Endothelial cell of umbilical vein (primary cell): ENCODE data around the gene TOMM20L. TPM values are rescaled to one million over a fixed set of nuclear protein-coding genes. Genes with fewer than 3 reads are reported as not detected.

Experiments used
- BruUV-seq: library from RNA; stranded (reverse); fragments of 400-500 nt; replicated peaks from 2 replicates; lab custom pipeline; 2021; lab: Mats Ljungman, UMichigan
- CTCF ChIA-PET: fragments of 300-600, 350-600 bp; sonication (Branson Sonifier 250); formaldehyde crosslinking; loops from one replicate; lab custom pipeline; 2021; ENCODE audit warnings: antibody characterized with exemption, inconsistent platforms; lab: Charles Lee
- POLR2A ChIA-PET: fragments of 300-600, 350-600 bp; sonication (Branson Sonifier 250); formaldehyde crosslinking; loops from one replicate; lab custom pipeline; 2021; ENCODE audit warnings: antibody characterized with exemption, inconsistent platforms; lab: Charles Lee
- DNase-seq: peaks from one replicate; pipeline ENCODE4 v3.0.0-alpha.2; 2011; ENCODE audit warnings: low read depth, low spot score
- FAIRE-seq: peaks from 2 replicates; lab custom pipeline; 2011; peaks lifted over from hg19 to GRCh38; lab: Jason Lieb, UNC
- H2AFZ ChIP-seq: 2 replicates; pipeline ENCODE4 v1.6.0; 2012; ENCODE audit warnings: low read depth, low read length, control low read depth, inconsistent platforms
- H3K27ac ChIP-seq: 2 replicates; pipeline ENCODE4 v1.5.1; 2011; ENCODE audit warnings: low read depth, mild to moderate bottlenecking, control low read depth, low read length, moderate library complexity; ENCODE audit not compliant: insufficient read depth
- H3K27me3 ChIP-seq, 2 experiments: 2 replicates each; pipeline versions ENCODE4 v1.6.0 to v1.6.1; 2011; ENCODE audit warnings: low read length in 2 of 2, mixed read lengths in 1 of 2; ENCODE audit not compliant: control insufficient read depth in 2 of 2, insufficient read depth in 2 of 2
- H3K36me3 ChIP-seq, 2 experiments: 2 replicates in 1 of 2; 3 replicates in 1 of 2; pipeline ENCODE4 v1.5.1; 2011; ENCODE audit warnings: low read length in 2 of 2, mild to moderate bottlenecking in 1 of 2, moderate library complexity in 1 of 2; ENCODE audit not compliant: control insufficient read depth in 2 of 2, insufficient read depth in 2 of 2; ENCODE audit errors: extremely low read depth in 1 of 2
- H3K4me1 ChIP-seq: 3 replicates; pipeline ENCODE4 v1.5.1; 2011; ENCODE audit warnings: mild to moderate bottlenecking, low read length; ENCODE audit not compliant: control insufficient read depth, insufficient read depth; ENCODE audit errors: extremely low read depth
- H3K4me2 ChIP-seq: 2 replicates; pipeline ENCODE4 v1.6.1; 2011; ENCODE audit warnings: low read length, control low read depth, mixed read lengths; ENCODE audit not compliant: insufficient read depth
- H3K4me3 ChIP-seq, 3 experiments: fragments of 200-600 bp in 1 of 3; sonication (generic), shearing (Covaris generic) in 1 of 3; replicated peaks in 1 of 3; 2 replicates each; pipeline ENCODE4 v1.5.1; 2011 to 2016; ENCODE audit warnings: control low read depth in 3 of 3, low read length in 3 of 3, mild to moderate bottlenecking in 2 of 3, inconsistent platforms in 1 of 3, low read depth in 1 of 3, moderate library complexity in 1 of 3; ENCODE audit not compliant: insufficient read depth in 1 of 3
- H3K79me2 ChIP-seq: 2 replicates; pipeline ENCODE4 v1.6.0; 2012; ENCODE audit warnings: low read length, inconsistent platforms; ENCODE audit not compliant: control insufficient read depth, insufficient read depth
- H3K9ac ChIP-seq: replicated peaks from 2 replicates; pipeline ENCODE3; 2011; ENCODE audit warnings: low read length, control low read depth; ENCODE audit not compliant: insufficient read depth; ENCODE audit errors: extremely low read depth
- H3K9me1 ChIP-seq: replicated peaks from 3 replicates; pipeline ENCODE4 v1.6.0; 2011; ENCODE audit warnings: mild to moderate bottlenecking, low read length; ENCODE audit not compliant: control insufficient read depth, insufficient read depth; ENCODE audit errors: extremely low read depth
- H3K9me3 ChIP-seq: replicated peaks from 2 replicates; pipeline ENCODE4 v1.5.1; 2012; ENCODE audit warnings: low read length, inconsistent platforms; ENCODE audit not compliant: control insufficient read depth, insufficient read depth
- H4K20me1 ChIP-seq: replicated peaks from 2 replicates; pipeline ENCODE3; 2011; ENCODE audit warnings: mild to moderate bottlenecking, low read length; ENCODE audit not compliant: control insufficient read depth, insufficient read depth; ENCODE audit errors: extremely low read depth
- CTCF ChIP-seq, 2 donors: IDR thresholded peaks; 1 replicate in 1 of 2; 2 replicates in 1 of 2; pipeline ENCODE4 v1.5.1; 2011; ENCODE audit warnings: low read length in 2 of 2, mild to moderate bottlenecking in 2 of 2, moderate library complexity in 2 of 2, control low read depth in 1 of 2, inconsistent platforms in 1 of 2, low read depth in 1 of 2; ENCODE audit not compliant: insufficient read depth in 1 of 2; ENCODE audit errors: extremely low read depth in 1 of 2
- EZH2 ChIP-seq: IDR thresholded peaks from 2 replicates; pipeline ENCODE4 v1.6.1; 2012; ENCODE audit warnings: borderline replicate concordance, low read depth, mild to moderate bottlenecking, moderate library complexity, low read length, inconsistent platforms; ENCODE audit not compliant: severe bottlenecking
- FOS ChIP-seq: IDR thresholded peaks from 2 replicates; pipeline ENCODE4 v1.6.1; 2011; ENCODE audit warnings: mild to moderate bottlenecking, low read length, moderate library complexity, borderline replicate concordance; ENCODE audit not compliant: insufficient read depth
- GATA2 ChIP-seq: IDR thresholded peaks from 2 replicates; pipeline ENCODE4 v1.7.0; 2011; ENCODE audit warnings: low read depth, mild to moderate bottlenecking, moderate library complexity, mixed read lengths, low read length; ENCODE audit not compliant: insufficient read length, insufficient read depth
- JUN ChIP-seq: IDR thresholded peaks from 2 replicates; pipeline ENCODE4 v1.6.1; 2011; ENCODE audit warnings: borderline replicate concordance, low read depth; ENCODE audit not compliant: insufficient read length, insufficient read depth
- MYC ChIP-seq: IDR thresholded peaks from one replicate; pipeline ENCODE4 v1.6.1; 2011; ENCODE audit warnings: mild to moderate bottlenecking, low read depth, low read length
- POLR2A ChIP-seq: IDR thresholded peaks from 2 replicates; pipeline ENCODE4 v1.6.1; 2012; ENCODE audit warnings: low read depth, mild to moderate bottlenecking, control low read depth, low read length
- POLR2AphosphoS5 ChIP-seq: IDR thresholded peaks from 2 replicates; pipeline ENCODE4 v1.6.1; 2012; ENCODE audit warnings: low read depth, mild to moderate bottlenecking, control low read depth, low read length, moderate library complexity; ENCODE audit not compliant: insufficient read depth
- dilution Hi-C: fragments of 300-500 bp; cut with MboI; formaldehyde crosslinking; loops from one replicate; pipeline ENCODE4 v1.15.0; 2019; ENCODE audit warnings: low sequenced_read_pairs; ENCODE audit not compliant: extremely low pct_ligation_motif_present
- intact Hi-C: fragments of 100-400 bp; cut with micrococcal nuclease; formaldehyde crosslinking; loops from one replicate; pipeline ENCODE4 v1.10.0; 2022
- polyA plus RNA-seq, 4 experiments: library from polyadenylated mRNA; depleted of rRNA in 3 of 4; stranded (reverse) in 3 of 4; unstranded in 1 of 4; fragments of >200 nt; gene quantifications; 2 replicates each; pipeline versions ENCODE4 v1.2.1 to v1.2.3, GENCODE V29; 2011 to 2012; ENCODE audit warnings: missing spikeins in 1 of 4
- total RNA-seq: library from RNA; stranded (reverse); gene quantifications from 2 replicates; pipeline ENCODE4 v1.2.3, GENCODE V29; 2021
- TF ChIP-seq, protein P1 (sequence below): IDR thresholded peaks from 2 replicates; pipeline ENCODE4 v1.6.1; 2011; ENCODE audit not compliant: insufficient read depth, insufficient read length

Gene TOMM20L
- total and polyA plus RNA-seq, 2 donors (not counting 3 experiments of a cell fraction or from before 2014, with no cell fraction given): not detected

- no peaks in the 10 kb centered on the region for H3K9me3 ChIP-seq
- H3K9ac ChIP-seq: no peak overlapping the region
- no peak for TF ChIP-seq EZH2
- TF ChIP-seq GATA2: no peak
- TF ChIP-seq CTCF (IDR thresholded peaks at IDR 0.05; ENCODE audit: extremely low read depth in 1 of 2, insufficient read depth in 1 of 2, low read depth in 1 of 2, low read length in 2 of 2): no peak
- no peak for TF ChIP-seq JUN
- TF ChIP-seq FOS: no peak
- no peak for TF ChIP-seq POLR2A
- TF ChIP-seq, protein P1, sequence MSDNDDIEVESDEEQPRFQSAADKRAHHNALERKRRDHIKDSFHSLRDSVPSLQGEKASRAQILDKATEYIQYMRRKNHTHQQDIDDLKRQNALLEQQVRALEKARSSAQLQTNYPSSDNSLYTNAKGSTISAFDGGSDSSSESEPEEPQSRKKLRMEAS: no peak
- TF ChIP-seq POLR2AphosphoS5: no peak
- no peak for TF ChIP-seq MYC
- H3K79me2 ChIP-seq: no peaks in the 10 kb centered on the region
- H3K27me3 ChIP-seq: no peaks in the 10 kb centered on the region
- no TSS peak for BruUV-seq
- ChIA-PET POLR2A (no interaction called here), CTCF (interaction anchor here (1.0 kb wide), 1 partner anchor 29 kb away, joined by 6 read pairs; the partner anchor contains the start of gene TOMM20L)
- intact Hi-C loops (no loop called here), dilution Hi-C loops (no loop called here)
- FAIRE-seq (no peak), DNase-seq (no peak)
- H4K20me1 ChIP-seq: no peaks in the 10 kb centered on the region
- no peak overlapping the region for H2AFZ ChIP-seq
- peaks cover 12 to 21% of the 10 kb centered on the region in 2 experiments for H3K36me3 ChIP-seq
- peaks cover 11% of the 10 kb centered on the region for H3K4me1 ChIP-seq
- no peak overlapping the region for H3K4me2 ChIP-seq
- no peak overlapping the region for H3K27ac ChIP-seq
- H3K9me1 ChIP-seq: no peaks in the 10 kb centered on the region
- H3K4me3 ChIP-seq: no peak overlapping the region
These were observed 28.4 kb upstream of the TOMM20L start for GRCh38 chr14:58367296-58367695.
